NCI-H748 treated with DMSO at 0.1 percent for 48 hours (cell line): ENCODE measurements around the gene VPS13D.

Experiments
- DNase-seq: peaks from one replicate; lab custom pipeline; 2025; lab: John Stamatoyannopoulos, UW

The VPS13D gene

DNA sequence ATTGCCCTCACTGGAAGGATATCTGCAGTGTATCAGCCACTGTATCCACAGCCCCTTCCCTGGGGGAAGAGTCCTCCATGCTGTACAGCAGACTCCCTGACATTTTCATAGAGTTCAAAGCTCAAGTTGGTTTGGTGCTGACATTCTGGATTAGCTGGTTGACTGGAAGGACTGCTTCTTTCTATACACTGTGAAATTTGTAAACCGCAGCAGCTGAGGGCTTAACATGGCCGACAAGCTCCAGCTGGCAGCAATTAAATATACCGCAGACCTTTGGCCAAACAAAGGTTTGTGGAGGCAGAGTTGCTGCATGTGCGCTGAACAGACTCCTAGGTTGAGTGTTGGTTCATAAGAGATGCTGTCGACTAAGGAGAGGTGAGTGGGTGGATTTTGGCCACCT is 261.8 kb downstream of the VPS13D start:
- no peak for DNase-seq

GRCh38 chr1:12495725-12496124 is 265.9 kb downstream of the VPS13D start:
- no peak for DNase-seq

DNA sequence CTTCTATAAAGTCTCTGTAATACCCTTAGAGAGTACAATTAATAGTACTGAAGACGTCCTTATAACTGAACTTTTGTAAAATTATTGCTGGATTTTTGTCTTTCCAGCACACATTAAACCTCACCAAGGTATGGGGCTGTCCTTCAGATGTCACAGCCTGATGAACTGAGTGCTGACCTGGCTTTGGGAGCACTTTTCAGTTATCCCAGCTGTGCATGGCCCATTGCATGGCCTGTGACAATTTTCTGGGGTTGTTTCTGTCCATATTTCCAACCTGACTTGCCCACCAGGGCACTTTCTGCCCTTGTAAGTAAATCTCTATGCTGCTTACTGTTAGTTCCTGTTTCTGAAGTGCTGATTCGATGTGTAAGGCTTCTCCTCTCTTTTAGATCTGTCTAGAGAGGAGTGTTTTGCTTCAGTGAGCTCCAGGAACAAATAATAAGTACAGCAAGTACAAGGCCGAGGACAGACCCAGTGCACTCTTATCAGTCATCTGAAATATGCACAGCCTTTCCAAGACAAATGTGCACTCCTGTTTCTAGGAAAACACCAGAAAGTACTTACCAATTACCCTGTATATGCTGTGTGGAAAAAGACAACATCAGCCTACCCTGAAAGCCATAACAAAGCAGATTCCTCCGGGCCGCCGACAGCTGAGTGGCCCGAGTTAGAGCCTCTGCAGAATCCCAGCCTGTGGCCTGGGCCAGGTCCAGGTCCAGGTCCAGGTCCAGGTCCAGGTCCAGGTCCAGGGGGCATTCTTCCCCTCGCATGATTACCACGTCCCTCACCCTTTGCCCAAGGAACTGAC is 266.5 kb downstream of the VPS13D start:
- DNase-seq = no peak

- no peak for DNase-seq
These were observed 269.9 kb downstream of the VPS13D start for GRCh38 chr1:12499539-12500240.

DNA sequence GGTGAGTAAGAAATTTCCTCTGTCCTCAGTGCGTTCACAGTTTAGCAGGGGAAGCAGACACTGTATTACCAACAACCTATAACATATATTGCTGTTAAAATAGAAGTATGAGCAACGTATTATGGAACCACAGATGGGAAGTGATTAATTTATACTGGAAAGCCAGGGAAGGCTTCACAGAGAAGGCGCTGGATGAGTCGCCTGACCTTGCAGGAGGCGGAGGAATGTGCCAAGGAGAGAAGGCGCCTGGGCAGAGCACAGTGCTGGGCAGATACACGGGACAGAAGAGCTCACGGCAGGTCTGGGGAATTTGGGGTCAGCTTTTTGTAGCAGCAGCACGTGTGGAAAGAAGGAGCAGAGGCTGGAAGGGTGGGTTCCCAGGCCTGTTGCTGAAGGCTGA is 271.8 kb downstream of the VPS13D start:
- no peak for DNase-seq

DNA sequence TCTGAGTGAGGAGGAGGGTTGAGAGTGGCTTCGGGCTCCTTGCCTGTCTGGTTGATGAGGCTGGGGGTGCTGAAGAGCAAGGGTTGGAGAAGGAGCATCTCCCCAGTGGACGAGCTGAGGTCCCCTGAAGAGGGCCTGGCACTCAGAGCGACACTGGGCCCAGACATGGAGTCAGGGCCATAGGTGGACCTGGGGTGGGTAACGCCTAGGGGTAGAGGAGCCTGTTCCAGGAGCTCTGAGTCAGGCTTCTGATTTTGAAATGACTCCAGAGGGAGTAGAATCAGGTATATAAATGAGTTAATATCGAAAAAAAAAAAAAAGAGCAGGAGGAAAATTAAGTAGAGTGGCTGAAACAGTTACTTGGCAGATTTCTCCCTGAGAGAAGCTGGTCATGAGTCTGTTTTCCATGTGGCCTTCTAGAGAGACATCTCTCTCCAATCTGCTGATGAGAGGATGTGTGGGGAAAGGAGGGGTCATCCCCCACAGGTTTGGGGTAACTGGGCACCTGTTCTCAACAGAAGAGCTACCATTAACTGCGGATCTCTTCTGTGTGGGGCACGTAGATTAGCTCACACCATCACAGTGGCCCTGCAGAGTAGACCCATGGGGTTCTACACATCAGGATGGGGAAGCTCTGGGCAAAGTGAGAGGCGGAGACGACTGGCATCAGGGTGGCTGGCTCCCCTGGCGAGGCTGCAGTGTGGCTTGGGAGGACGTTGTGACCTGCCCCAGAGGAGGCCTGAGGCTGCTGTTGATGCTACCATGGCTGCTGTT is 272.7 kb downstream of the VPS13D start:
- DNase-seq = no peak

DNA sequence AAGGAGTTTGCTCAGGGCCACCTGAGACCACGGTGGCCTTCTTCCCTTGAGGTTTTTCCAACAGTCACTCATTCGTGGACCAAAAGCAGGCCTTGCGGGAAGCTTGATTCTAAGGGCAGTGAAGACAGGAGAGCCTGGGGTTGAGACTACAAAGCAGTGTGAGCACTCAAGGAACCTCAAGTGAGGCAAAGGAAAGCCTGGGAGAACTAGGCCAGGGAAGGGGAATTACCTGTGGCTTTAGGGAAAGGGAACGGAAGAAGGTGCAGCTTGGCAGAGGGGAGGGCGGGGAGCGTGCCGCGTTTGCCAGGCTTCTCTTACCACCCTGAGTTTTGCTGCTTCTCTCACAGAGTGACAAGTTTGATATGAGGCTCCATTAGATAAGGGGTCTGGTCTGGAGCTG is 273.9 kb downstream of the VPS13D start:
- no peak for DNase-seq

GRCh38 chr1:12504601-12505000 is 274.8 kb downstream of the VPS13D start:
- DNase-seq = no peak

DNA sequence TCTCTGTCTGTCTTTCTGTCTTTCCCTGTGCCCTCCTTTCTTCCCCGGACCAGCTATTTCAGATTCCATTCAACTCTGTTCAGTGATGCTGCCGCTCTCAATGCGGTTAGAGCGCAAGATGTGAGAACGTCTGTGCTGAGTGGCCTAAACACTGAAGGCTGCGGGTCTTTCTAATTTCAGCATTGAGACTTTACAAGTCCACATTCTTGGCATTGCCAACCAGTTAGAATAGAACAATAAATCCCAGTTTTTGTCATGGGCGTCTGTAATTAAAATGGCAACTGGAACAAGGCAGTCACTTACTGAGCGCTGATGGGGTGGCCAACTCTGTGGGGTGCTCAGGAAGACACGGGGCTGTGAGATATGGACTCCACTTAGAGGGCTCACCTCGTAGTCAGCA is 275.4 kb downstream of the VPS13D start:
- no peak for DNase-seq

GRCh38 chr1:12505639-12506280 is 275.9 kb downstream of the VPS13D start:
- no peak for DNase-seq

DNA sequence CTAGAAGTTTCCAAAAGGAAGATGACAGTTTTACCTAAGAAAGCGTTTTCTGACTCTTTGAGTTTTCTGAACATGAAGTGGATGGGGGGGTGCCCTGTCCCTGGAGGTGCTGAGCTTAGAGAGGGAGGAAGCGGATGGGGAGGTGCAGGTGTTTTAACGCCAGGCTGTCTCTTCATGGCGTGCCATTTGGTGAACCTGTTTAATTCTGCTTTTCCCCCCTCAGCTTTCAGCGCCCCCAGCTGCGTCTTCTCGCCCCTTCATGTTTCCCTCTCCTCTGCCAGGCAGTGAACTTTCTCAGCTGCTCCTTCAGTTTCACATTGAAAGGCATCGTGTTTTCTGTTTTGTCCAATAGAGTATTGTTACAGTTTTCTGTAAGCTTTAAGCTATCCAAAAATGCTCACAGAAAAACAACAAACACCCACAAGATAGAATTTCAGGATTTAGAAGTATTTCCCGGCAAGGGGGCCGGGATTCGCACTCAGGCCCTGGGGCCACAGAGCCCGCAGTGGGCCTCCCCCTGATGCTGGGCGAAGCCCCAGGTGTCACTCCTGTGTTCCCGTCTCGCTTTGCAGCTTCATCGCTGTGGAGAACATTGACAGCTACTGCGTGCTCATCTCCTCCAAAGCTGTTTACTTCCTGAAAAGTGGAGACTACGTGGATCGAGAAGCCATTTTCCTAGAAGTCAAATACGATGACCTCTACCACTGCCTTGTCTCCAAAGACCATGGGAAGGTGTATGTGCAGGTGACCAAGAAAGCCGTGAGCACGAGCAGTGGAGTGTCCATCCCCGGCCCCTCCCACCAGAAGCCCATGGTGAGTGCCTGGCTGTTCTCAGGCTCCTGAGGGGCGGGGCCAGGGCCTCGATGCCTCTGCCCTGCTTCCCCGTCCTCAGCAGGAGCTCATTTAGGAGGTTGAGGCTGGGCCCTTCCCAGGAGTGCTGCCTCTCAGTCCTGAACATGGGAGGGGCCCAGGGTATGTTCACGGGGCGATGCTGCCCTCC is 276.8 kb downstream of the VPS13D start:
- no peak for DNase-seq

- DNase-seq = no peak
These were observed 277.8 kb downstream of the VPS13D start for GRCh38 chr1:12507631-12508030.

DNA sequence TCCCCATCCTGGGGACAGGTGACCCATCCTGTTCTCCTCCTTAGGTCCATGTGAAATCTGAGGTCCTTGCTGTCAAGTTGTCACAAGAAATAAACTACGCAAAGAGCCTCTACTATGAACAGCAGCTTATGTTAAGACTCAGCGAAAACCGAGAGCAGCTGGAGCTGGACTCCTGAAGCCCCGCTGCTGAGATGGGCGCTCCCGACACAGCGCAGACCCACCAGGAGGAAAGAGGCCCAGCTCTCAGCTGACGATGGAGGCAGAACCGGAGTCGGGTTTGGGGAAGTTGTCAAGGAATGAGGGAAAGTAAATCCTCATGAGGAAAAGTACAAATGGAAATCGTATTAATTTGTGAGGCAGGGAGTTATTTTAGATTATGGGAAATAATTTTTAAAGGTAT is 279.0 kb downstream of the VPS13D start:
- DNase-seq = no peak

- no peak for DNase-seq
These were observed 281.3 kb downstream of the VPS13D start for GRCh38 chr1:12511128-12511484.

GRCh38 chr1:12511516-12512468 is 282.0 kb downstream of the VPS13D start:
- DNase-seq = no peak

DNA sequence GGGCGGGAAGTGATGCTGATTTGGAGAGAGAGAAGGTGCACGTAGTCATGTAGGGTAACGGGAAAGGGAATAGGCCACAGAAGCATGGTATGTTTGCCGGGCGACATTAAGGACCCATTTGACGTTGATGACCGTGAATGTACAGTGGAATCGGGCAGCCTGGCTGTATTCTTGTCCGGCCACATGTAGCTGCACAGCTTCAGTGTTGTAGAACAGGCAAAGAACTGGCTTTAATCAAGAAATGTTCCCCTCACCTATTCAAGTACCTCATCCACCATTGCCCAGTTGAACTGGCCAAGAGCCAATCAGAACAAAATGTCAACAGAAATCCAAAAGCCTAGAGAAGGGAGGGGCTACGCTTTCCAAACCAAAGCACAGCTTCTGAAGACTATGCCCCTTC is 283.4 kb downstream of the VPS13D start:
- no peak for DNase-seq

DNA sequence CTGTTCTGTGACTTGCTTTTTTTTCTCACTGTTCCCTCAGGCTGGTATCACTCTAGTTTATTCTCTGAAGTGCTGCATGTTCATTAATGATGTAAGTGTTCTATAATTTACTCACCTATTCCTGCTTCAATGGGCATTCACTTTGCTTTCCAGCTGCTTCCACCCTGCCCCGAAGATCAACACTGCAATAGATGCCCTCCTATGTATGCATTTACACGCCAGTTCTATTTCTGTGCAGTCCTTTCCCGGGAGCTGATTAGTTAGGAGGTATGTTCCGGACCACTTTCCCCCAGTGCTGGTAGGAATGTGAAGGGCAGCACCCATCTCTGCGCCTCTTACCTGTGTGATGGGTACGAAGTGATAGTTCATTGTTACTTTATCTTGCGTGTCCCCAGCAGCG is 284.8 kb downstream of the VPS13D start:
- DNase-seq = no peak

DNA sequence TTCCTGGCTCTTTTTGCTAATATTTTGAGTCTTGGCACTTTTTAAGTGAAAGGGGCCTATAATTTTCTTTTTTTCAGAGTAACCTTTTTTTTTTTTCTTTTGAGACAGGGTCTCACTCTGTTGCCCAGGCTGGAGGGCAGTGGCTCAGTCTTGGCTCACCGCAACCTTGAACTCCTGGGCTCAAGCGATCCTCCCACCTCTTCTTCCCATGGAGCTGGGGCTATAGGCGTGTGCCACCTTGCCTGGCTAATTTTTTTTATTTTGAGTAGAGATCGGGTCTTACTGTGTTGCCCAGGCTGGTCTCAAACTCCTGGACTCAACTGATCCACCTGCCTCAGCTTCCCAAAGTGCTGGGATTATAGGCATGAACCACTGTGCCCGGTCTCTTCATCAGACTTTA is 285.4 kb downstream of the VPS13D start:
- no peak for DNase-seq

DNA sequence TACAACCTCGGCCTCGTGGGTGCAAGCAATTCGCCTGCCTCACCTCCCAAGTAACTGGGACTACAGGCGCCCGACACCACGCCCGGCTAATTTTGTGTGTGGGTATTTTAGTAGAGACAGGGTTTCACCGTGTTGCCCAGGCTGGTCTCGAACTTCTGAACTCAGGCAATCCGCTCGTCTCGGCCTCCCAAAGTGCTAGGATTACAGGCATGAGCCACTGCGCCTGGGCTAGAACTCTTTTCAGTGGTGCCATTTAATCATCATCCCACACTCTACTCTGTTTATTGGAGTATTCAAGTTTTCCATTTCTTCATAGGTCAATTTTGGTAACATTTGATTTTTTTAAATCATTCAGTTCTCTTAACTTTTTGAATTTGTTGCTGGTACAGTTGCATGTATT is 286.9 kb downstream of the VPS13D start:
- no peak for DNase-seq
